Measurements from ENCODE around the gene ZMYND11.

ZMYND11 gene

GRCh38 chr10:271722-272121, 136.5 kb downstream of the ZMYND11 start:
- H3K4me1 Mint-ChIP-seq: no peaks in the 10 kb centered on the region
- H3K27ac Mint-ChIP-seq: no peak overlapping the region

GRCh38 chr10:273088-273487, 137.8 kb downstream of the ZMYND11 start:
- Mint-ChIP-seq H3K4me1 (no peaks in the 10 kb centered on the region), H3K36me3 (no peaks in the 10 kb centered on the region), H3K4me3 (no peak overlapping the region), H3K9me3 (no peaks in the 10 kb centered on the region), H3K27me3 (no peaks in the 10 kb centered on the region), H3K27ac (no peak overlapping the region)

More at GRCh38 chr10:271722-272121, 136.5 kb downstream of the ZMYND11 start:
- Mint-ChIP-seq H3K9me3 (no peaks in the 10 kb centered on the region), H3K36me3 (no peaks in the 10 kb centered on the region), H3K27me3 (no peaks in the 10 kb centered on the region), H3K4me3 (no peak overlapping the region)

GRCh38 chr10:274866-275265, 139.6 kb downstream of the ZMYND11 start:
- no peak overlapping the region for H3K27ac Mint-ChIP-seq
- H3K4me1 Mint-ChIP-seq: no peaks in the 10 kb centered on the region
- H3K9me3 Mint-ChIP-seq: no peaks in the 10 kb centered on the region
- no peaks in the 10 kb centered on the region for H3K36me3 Mint-ChIP-seq
- no peaks in the 10 kb centered on the region for H3K27me3 Mint-ChIP-seq
- H3K4me3 Mint-ChIP-seq: no peak overlapping the region

GRCh38 chr10:275680-276079, 140.4 kb downstream of the ZMYND11 start:
- Mint-ChIP-seq H3K27me3 (no peaks in the 10 kb centered on the region), H3K4me3 (no peak overlapping the region), H3K9me3 (no peaks in the 10 kb centered on the region), H3K4me1 (no peaks in the 10 kb centered on the region), H3K27ac (no peak overlapping the region), H3K36me3 (no peaks in the 10 kb centered on the region)

GRCh38 chr10:277963-278362, 142.7 kb downstream of the ZMYND11 start:
- Mint-ChIP-seq H3K9me3 (no peaks in the 10 kb centered on the region), H3K27ac (no peak overlapping the region), H3K27me3 (no peaks in the 10 kb centered on the region)

GRCh38 chr10:278707-279106, 143.5 kb downstream of the ZMYND11 start:
- Mint-ChIP-seq H3K9me3 (no peaks in the 10 kb centered on the region), H3K27ac (no peak overlapping the region), H3K27me3 (no peaks in the 10 kb centered on the region), H3K36me3 (no peaks in the 10 kb centered on the region), H3K4me3 (no peak overlapping the region), H3K4me1 (no peaks in the 10 kb centered on the region)

More at GRCh38 chr10:277963-278362, 142.7 kb downstream of the ZMYND11 start:
- H3K36me3 Mint-ChIP-seq: no peaks in the 10 kb centered on the region
- no peak overlapping the region for H3K4me3 Mint-ChIP-seq
- H3K4me1 Mint-ChIP-seq: no peaks in the 10 kb centered on the region

GRCh38 chr10:279232-279631, 144.0 kb downstream of the ZMYND11 start:
- Mint-ChIP-seq H3K4me1 (no peaks in the 10 kb centered on the region), H3K27ac (no peak overlapping the region), H3K4me3 (no peak overlapping the region), H3K9me3 (no peaks in the 10 kb centered on the region), H3K36me3 (peaks cover 2% of the 10 kb centered on the region), H3K27me3 (no peaks in the 10 kb centered on the region)

- no peak overlapping the region for H3K27ac Mint-ChIP-seq
- no peaks in the 10 kb centered on the region for H3K4me1 Mint-ChIP-seq
- no peaks in the 10 kb centered on the region for H3K27me3 Mint-ChIP-seq
- no peaks in the 10 kb centered on the region for H3K9me3 Mint-ChIP-seq
- H3K4me3 Mint-ChIP-seq: no peak overlapping the region
- H3K36me3 Mint-ChIP-seq: peaks cover 4% of the 10 kb centered on the region
Measured at GRCh38 chr10:279655-280054, 144.4 kb downstream of the ZMYND11 start.

- Mint-ChIP-seq H3K4me3 (no peak overlapping the region), H3K9me3 (no peaks in the 10 kb centered on the region), H3K27ac (no peak overlapping the region), H3K4me1 (no peaks in the 10 kb centered on the region), H3K27me3 (no peaks in the 10 kb centered on the region), H3K36me3 (peaks cover 8% of the 10 kb centered on the region)
Measured at GRCh38 chr10:282294-283139, 147.3 kb downstream of the ZMYND11 start.

GRCh38 chr10:283140-283479, 147.9 kb downstream of the ZMYND11 start:
- H3K4me3 Mint-ChIP-seq: no peak overlapping the region
- no peaks in the 10 kb centered on the region for H3K9me3 Mint-ChIP-seq
- H3K4me1 Mint-ChIP-seq: no peaks in the 10 kb centered on the region
- H3K27ac Mint-ChIP-seq: no peak overlapping the region
- H3K36me3 Mint-ChIP-seq: peaks cover 8% of the 10 kb centered on the region
- no peaks in the 10 kb centered on the region for H3K27me3 Mint-ChIP-seq

GRCh38 chr10:283916-284356, 148.7 kb downstream of the ZMYND11 start:
- no peak overlapping the region for H3K27ac Mint-ChIP-seq
- H3K36me3 Mint-ChIP-seq: peaks cover 8% of the 10 kb centered on the region

GRCh38 chr10:285216-285615, 150.0 kb downstream of the ZMYND11 start:
- Mint-ChIP-seq H3K4me3 (no peak overlapping the region), H3K27me3 (no peaks in the 10 kb centered on the region), H3K9me3 (no peaks in the 10 kb centered on the region), H3K27ac (no peak overlapping the region), H3K36me3 (peaks cover 8% of the 10 kb centered on the region), H3K4me1 (no peaks in the 10 kb centered on the region)

More at GRCh38 chr10:283916-284356, 148.7 kb downstream of the ZMYND11 start:
- no peaks in the 10 kb centered on the region for H3K27me3 Mint-ChIP-seq
- no peaks in the 10 kb centered on the region for H3K9me3 Mint-ChIP-seq
- H3K4me1 Mint-ChIP-seq: no peaks in the 10 kb centered on the region
- H3K4me3 Mint-ChIP-seq: no peak overlapping the region

- Mint-ChIP-seq H3K4me3 (no peak overlapping the region), H3K36me3 (peaks cover 8% of the 10 kb centered on the region), H3K4me1 (no peaks in the 10 kb centered on the region), H3K27me3 (no peaks in the 10 kb centered on the region), H3K27ac (no peak overlapping the region), H3K9me3 (no peaks in the 10 kb centered on the region)
Measured at GRCh38 chr10:287026-287709, 151.9 kb downstream of the ZMYND11 start.

- no peak overlapping the region for H3K4me3 Mint-ChIP-seq
- H3K4me1 Mint-ChIP-seq: no peaks in the 10 kb centered on the region
- H3K27me3 Mint-ChIP-seq: no peaks in the 10 kb centered on the region
- H3K9me3 Mint-ChIP-seq: no peaks in the 10 kb centered on the region
- no peak overlapping the region for H3K27ac Mint-ChIP-seq
- peaks cover 12% of the 10 kb centered on the region for H3K36me3 Mint-ChIP-seq
Measured at GRCh38 chr10:287814-288213, 152.6 kb downstream of the ZMYND11 start.

- Mint-ChIP-seq H3K4me3 (no peak overlapping the region), H3K36me3 (peaks cover 12% of the 10 kb centered on the region), H3K27me3 (no peaks in the 10 kb centered on the region), H3K9me3 (no peaks in the 10 kb centered on the region), H3K27ac (no peak overlapping the region), H3K4me1 (no peaks in the 10 kb centered on the region)
Measured at GRCh38 chr10:288316-289200, 153.3 kb downstream of the ZMYND11 start.

Measured in activated naive CD4-positive, alpha-beta T cell treated with anti-CD3 and anti-CD28 coated beads, Interleukin-2, amount 50 U/mL, for 24 hours (primary cell).